Stimulated activated CD8-positive, alpha-beta memory T cell treated with anti-CD3 and anti-CD28 coated beads, Interleukin-7, amount 100 ng/mL, for 1 hour (primary cell): Measurements from ENCODE around the gene SFTPA1.
"Not testable (repeated sequence)": the region's sequence is repeated elsewhere in the genome, so short reads cannot be mapped to it uniquely, and the experiment has no call there.

Experiments
- DNase-seq, 2 donors: peaks; one replicate each; pipeline ENCODE4 v3.0.0-alpha.2; 2020; ENCODE audit warnings: low read depth in 2 of 2

The SFTPA1 gene

DNA sequence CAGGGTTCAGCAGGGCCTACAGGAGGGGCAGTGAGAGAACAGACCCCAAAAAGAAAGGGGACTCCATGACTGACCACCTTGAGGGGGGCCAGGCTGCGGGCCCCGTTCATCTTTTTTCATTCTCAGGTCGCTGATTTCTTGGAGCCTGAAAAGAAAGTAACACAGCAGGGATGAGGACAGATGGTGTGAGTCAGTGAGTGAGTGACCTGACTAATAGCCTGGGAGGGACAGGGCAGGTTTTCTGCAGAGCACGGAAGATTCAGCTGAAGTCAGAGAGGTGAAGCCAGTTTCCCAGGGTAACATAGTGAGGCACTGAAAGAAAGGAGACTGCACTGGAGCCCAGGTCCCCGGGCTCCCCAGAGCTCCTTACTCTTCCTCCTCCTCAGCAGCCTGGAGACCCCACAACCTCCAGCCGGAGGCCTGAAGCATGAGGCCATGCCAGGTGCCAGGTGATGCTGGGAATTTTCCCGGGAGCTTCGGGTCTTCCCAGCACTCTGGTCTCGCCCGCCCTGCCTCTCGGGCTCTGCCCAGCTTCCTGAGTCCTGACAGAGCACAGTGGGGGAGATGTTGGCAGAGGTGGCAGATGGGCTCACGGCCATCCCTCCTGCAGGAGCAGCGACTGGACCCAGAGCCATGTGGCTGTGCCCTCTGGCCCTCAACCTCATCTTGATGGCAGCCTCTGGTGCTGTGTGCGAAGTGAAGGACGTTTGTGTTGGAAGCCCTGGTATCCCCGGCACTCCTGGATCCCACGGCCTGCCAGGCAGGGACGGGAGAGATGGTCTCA is 646 bp downstream of the SFTPA1 start:
- DNase-seq, result not testable (repeated sequence)

DNA sequence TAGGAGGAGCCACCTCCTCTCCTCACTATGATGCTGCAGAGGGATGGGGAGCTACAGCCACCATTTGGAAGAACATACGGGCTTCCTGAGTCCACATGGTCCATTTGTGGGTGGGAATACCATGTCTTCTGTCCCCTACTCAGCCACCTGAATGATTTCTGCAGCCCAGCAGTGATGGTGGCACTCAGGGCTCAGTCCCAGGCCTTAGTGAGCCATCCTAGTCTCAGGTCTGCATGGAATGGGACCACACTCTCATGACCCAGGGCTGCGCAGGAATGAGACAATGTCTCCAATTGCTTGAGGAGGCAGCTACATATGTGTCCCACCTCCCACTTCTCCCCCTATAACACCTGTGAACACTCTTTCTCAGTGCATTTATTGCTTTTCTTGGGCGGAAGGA is 4.8 kb downstream of the SFTPA1 start:
- no peak for DNase-seq

DNA sequence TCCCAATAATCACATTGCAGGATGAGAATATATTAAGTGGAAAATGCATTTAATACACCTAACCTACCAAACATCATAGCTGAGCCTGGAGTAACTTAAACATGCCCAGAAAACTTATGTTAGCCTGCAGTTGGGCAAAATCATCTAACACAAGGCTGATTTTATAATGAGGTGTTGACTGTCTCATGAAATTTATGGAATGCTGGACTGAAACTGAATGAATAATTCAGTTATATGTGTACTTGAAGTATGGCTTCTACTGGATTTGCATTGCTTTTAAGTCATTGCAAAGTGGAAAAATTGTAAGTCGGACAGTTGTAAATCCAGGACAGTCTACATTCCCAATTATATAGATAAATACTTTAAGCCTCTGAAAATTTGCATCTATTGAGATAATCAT is 5.4 kb downstream of the SFTPA1 start:
- DNase-seq, result no peak

DNA sequence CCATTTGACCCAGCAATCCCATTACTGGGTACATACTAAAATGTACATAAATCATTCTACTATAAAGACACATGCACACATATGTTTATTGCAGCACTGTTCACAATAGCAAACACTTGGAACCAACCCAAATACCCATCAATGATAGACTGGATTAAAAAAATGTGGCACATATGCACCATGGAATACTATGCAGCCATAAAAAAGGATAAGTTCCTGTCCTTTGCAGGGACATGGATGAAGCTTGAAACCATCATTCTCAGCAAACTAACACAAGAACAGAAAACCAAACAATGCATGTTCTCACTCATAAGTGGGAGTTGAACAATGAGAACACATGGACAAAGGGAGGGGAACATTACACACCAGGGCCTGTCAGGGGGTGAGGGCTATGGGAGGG is 12.9 kb downstream of the SFTPA1 start:
- not testable (repeated sequence) for DNase-seq

DNA sequence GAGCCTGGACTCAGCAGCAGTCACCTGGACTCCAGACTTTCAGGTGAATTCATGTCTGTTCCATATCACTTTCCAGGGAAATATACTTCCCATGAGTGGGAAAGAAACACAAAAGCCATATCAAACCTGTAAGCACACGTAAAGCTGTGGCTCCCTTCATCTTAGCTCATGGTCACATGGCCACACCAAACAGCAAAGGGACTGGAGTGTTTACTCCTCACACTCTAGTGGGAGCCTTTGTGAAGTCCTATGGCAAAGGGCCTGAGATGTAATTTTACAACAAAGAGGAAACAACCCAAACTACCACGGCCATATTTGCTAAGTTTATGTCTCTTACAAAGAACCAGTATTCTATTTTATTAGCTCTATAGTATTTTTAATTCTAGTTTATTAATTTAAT is 16.3 kb downstream of the SFTPA1 start:
- no peak for DNase-seq

DNA sequence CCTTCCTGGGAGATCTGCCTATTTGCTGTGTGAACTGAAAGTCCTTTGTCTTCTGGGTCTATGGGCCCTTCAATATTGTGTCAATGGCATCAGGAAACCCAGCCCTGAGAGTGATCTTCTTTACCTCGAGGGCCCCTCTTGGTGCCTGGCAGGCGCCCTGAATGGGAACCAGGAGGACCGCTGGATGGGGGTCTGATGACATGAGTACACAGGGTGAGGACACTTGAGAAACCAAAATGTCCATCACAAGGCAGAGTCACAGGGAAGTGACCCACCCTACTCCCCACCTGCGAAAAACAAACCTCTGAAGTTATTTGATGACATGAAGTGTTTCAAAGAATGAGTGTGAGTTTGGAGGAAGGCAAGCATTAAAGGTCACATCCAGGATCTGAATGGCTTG is 17.3 kb downstream of the SFTPA1 start:
- DNase-seq, result no peak

DNA sequence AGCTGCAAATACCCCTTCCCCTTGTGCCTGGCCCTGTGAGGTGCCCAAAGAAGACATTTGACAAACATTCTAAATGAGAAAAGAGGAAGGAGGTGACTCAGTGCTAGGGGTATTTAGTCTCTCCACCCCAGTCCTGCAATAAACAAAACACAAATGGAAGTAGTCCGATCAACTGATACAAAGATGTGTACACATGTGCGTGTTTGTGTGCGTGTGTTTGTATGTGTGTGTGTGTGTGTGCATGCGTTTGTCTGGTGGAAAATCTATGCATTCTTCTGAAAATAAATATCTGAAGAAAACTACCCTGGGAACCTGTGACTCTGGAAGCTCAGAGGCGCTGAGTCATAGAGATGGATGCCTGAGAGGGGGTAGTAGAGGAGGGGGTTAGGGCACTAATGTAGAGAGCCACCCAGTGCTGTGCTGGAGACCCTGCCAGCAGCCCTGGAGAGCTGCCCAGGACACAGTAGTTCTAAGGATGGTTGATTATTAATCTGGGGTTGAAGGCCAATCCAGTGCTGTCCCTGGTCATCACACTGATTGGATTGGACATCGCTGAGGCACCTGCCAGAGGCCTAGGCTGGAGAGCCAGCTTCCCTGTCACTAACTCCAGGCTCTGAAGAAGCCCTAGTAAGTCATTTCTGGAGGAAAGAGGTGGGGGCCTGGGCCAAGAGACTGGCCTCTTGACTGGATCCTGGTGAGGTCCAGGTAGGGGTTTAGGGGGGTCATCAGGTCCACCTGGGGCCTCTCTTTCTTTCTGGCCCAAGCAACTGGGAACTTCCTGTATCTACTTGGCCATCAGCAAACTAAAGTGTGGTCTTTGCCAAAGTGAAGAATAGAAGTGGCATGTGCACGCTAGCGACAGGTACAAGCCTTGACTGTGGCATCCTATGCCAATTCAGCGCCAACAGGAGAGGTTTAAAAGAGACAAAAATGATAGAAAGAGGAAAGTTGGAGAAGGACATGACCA is 18.5 kb downstream of the SFTPA1 start:
- no peak for DNase-seq

DNA sequence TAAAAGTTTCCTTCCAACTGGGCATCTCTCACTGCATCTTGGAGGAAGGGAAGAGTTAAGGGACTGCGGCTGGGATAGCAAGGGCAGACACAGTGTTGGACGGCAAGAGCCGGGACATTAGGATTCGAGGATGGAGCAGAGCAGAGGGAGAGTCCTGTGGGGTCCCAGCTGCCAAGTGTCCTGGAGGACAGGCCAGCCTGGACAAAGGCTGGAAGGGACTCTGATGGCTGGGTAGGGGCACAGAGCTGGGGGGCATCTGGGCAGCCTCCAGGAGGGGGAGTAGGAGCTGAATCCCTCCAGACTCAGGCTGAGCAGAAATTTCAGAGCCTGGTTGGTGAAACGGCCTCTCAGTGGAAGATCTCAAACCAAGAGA is 19.2 kb downstream of the SFTPA1 start:
- DNase-seq, result no peak

DNA sequence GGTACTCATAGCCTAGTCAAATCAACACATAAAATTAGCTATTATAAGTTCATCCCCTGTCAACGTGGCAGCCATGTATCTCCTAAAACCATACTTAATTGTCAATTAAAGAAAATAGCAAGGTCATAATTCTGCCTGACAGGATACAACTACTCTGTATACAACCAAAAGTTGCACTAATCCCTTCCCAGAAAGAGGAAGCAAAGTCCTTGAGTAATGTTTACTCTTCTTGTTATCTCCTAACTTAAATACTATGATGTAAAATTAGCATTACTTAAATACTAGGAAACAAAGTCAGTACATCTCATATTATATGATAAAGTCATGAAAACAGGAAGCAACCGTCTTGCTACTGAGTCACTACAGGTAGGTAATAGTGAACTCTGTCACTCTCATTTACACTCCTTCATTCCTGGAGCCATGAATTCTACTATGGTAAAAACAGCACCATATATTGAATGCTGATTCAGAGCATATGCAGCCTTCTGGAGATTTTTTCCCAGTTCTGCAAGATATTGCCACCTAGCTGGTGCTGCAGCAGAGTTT is 26.0 kb downstream of the SFTPA1 start:
- not testable (repeated sequence) for DNase-seq

DNA sequence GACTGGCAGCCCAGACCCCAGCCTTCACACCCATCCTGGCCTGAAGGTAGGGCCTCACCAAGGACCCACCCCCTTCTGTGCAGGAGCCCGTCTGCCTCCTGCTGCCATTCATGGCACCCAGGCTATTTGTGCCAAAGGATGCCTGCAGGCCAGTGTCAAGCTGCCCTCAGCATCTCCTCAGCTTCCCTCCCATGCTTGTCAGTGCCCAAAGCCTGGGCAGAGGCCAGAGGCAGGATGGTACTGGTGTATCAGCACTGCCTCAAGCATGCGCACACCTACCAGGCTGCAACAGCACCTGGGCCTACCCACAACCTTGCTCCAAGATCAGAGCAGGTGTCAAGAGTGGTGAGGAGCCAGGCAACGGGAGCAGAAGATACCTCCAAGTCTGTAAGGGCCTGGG is 27.6 kb downstream of the SFTPA1 start:
- DNase-seq, result no peak

DNA sequence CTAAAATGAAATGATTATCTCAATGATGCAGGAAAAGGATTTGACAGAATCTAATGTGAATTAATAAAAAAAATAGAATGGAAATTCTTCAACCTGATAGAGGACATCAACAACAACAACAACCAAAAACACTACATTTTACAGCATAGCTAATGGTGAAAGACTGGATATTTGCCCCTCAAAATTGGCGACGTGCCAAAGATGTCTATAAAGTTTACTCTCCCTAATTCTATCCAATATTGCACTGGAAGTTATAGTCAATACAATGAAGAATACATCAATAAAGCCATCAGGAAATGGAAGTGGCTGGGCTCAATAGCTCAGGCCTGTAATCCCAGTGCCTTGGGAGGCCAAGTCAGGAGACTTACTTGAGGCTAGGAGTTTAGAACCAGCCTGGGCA is 42.0 kb downstream of the SFTPA1 start:
- DNase-seq, result not testable (repeated sequence)

DNA sequence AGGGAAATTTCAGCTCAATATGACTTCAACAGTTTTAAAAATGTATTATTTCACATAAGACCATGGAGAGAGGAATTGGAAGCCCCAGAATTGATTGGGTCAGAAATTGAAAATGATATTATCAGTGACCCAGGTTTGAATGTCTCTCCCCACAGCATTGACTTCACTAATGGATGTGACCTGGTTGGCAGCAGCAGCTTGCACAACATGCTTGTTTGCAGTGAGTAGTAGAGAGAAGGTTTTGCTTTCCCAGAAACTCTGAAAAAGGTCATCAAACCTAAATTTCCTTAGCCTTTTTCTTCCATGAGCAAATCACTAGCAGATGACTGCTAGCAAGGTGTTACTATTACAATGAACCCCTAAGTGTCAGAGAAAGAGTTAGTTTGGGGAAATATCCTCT is 52.5 kb downstream of the SFTPA1 start:
- DNase-seq, result not testable (repeated sequence)

DNA sequence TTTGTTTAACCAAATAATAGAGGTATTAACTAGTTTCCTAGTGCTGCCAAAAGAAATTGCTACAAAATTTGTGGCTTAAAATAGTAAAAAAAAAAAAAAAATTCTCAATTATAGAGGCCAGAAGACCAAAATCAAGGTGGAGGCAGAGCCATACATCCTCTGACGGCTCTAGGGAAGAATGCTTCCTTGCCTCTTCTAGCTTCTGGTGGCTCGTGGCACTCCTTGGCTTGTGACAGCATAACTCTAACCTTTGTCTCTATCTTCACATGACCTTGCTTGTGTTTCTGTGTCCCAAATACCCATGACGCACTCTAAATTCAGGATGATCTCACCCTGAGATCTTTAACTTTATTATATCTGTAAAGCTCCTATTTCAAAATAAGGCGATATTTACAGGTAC is 53.9 kb downstream of the SFTPA1 start:
- DNase-seq, result not testable (repeated sequence)
